MG63 (cell line): ENCODE results near the gene SYCP1. TPM values are rescaled to one million over a fixed set of nuclear protein-coding genes. Genes with fewer than 3 reads are reported as not detected.
"Not testable (repeated sequence)": the region's sequence is repeated elsewhere in the genome, so short reads cannot be mapped to it uniquely, and the experiment has no call there.

ENCODE experiments used
- DNase-seq: peaks from one replicate; pipeline ENCODE4 v3.0.0-alpha.2; 2020
- H3K27me3 ChIP-seq: fragments of 250-450 bp; sonication (Bioruptor Pico); 2 replicates; pipeline ENCODE4 v1.5.1; 2020; ENCODE audit warnings: mild to moderate bottlenecking, moderate library complexity
- H3K36me3 ChIP-seq: fragments of 250-450 bp; sonication (Bioruptor Pico); 2 replicates; pipeline ENCODE4 v1.5.1; 2020; ENCODE audit warnings: mild to moderate bottlenecking, moderate library complexity
- H3K4me3 ChIP-seq: fragments of 250-450 bp; sonication (Bioruptor Pico); 2 replicates; pipeline ENCODE4 v1.5.1; 2020; ENCODE audit warnings: mild to moderate bottlenecking, moderate library complexity
- H3K9me3 ChIP-seq: fragments of 250-450 bp; sonication (Bioruptor Pico); 2 replicates; pipeline ENCODE4 v1.5.1; 2020; ENCODE audit warnings: mild to moderate bottlenecking, moderate library complexity
- total RNA-seq: library from RNA; depleted of rRNA; stranded (reverse); fragments of >200 nt; shearing (Covaris generic); gene quantifications from 2 replicates; pipeline ENCODE4 v1.2.3, GENCODE V29; 2014; ENCODE audit warnings: low replicate concordance

The SYCP1 gene
- total RNA-seq, 1 experiment from 2014 or later, result not detected

- Histone ChIP-seq H3K27me3 (peaks cover 11% of the 10 kb centered on the region), H3K36me3 (no peaks in the 10 kb centered on the region), H3K9me3 (no peaks in the 10 kb centered on the region), H3K4me3 (no peak overlapping the region)
- no peak for DNase-seq
Measured at GRCh38 chr1:114903480-114903879, 48.8 kb downstream of the SYCP1 start.

- not testable (repeated sequence) for H3K9me3 ChIP-seq, H3K4me3 ChIP-seq, H3K36me3 ChIP-seq, DNase-seq
- H3K27me3 ChIP-seq, result peaks cover 44% of the 10 kb centered on the region
Measured at GRCh38 chr1:114915720-114916119, 61.1 kb downstream of the SYCP1 start.

GRCh38 chr1:114926607-114927006 is 71.9 kb downstream of the SYCP1 start:
- Histone ChIP-seq H3K27me3 (peaks cover 13% of the 10 kb centered on the region), H3K36me3 (no peaks in the 10 kb centered on the region), H3K4me3 (no peak overlapping the region), H3K9me3 (no peaks in the 10 kb centered on the region)
- DNase-seq, result no peak

GRCh38 chr1:114927401-114927800 is 72.7 kb downstream of the SYCP1 start:
- DNase-seq, result no peak
- no peak overlapping the region for H3K4me3 ChIP-seq
- H3K36me3 ChIP-seq, result no peaks in the 10 kb centered on the region
- H3K27me3 ChIP-seq, result peaks cover 14% of the 10 kb centered on the region
- H3K9me3 ChIP-seq, result no peaks in the 10 kb centered on the region

GRCh38 chr1:114956570-114956969 is 101.9 kb downstream of the SYCP1 start:
- no peak overlapping the region for H3K4me3 ChIP-seq
- H3K36me3 ChIP-seq, result no peaks in the 10 kb centered on the region
- peaks cover 8% of the 10 kb centered on the region for H3K27me3 ChIP-seq
- DNase-seq, result no peak
- no peaks in the 10 kb centered on the region for H3K9me3 ChIP-seq

GRCh38 chr1:114959423-114959822 is 104.8 kb downstream of the SYCP1 start:
- no peak for DNase-seq
- Histone ChIP-seq H3K27me3 (peaks cover 8% of the 10 kb centered on the region), H3K9me3 (no peaks in the 10 kb centered on the region), H3K4me3 (no peak overlapping the region), H3K36me3 (no peaks in the 10 kb centered on the region)

GRCh38 chr1:114976891-114977290 is 122.2 kb downstream of the SYCP1 start:
- no peaks in the 10 kb centered on the region for H3K36me3 ChIP-seq
- H3K4me3 ChIP-seq, result no peak overlapping the region
- H3K9me3 ChIP-seq, result no peaks in the 10 kb centered on the region; the same call in 1 of the 2 replicates
- no peak for DNase-seq
- H3K27me3 ChIP-seq, result no peaks in the 10 kb centered on the region

- no peaks in the 10 kb centered on the region for H3K27me3 ChIP-seq
- H3K9me3 ChIP-seq, result no peaks in the 10 kb centered on the region; the same call in 1 of the 2 replicates
- DNase-seq, result peak; percentile 28
- H3K4me3 ChIP-seq, result no peak overlapping the region
- H3K36me3 ChIP-seq, result no peaks in the 10 kb centered on the region
Measured at GRCh38 chr1:114979278-114979891, 124.7 kb downstream of the SYCP1 start.

GRCh38 chr1:114982251-114982650 is 127.6 kb downstream of the SYCP1 start:
- peaks cover under 1% of the 10 kb centered on the region; the same call in 1 of the 2 replicates for H3K9me3 ChIP-seq
- H3K27me3 ChIP-seq, result no peaks in the 10 kb centered on the region
- H3K36me3 ChIP-seq, result no peaks in the 10 kb centered on the region
- no peak overlapping the region for H3K4me3 ChIP-seq
- DNase-seq, result no peak

- no peaks in the 10 kb centered on the region for H3K27me3 ChIP-seq
- DNase-seq, result no peak
- no peak overlapping the region for H3K4me3 ChIP-seq
- H3K9me3 ChIP-seq, result peaks cover 14% of the 10 kb centered on the region
- H3K36me3 ChIP-seq, result no peaks in the 10 kb centered on the region
Measured at GRCh38 chr1:114986286-114986685, 131.6 kb downstream of the SYCP1 start.

- Histone ChIP-seq H3K27me3 (no peaks in the 10 kb centered on the region), H3K9me3 (peaks cover 14% of the 10 kb centered on the region), H3K36me3 (no peaks in the 10 kb centered on the region), H3K4me3 (no peak overlapping the region)
- DNase-seq, result no peak
Measured at GRCh38 chr1:114988095-114988494, 133.4 kb downstream of the SYCP1 start.

GRCh38 chr1:114997510-114998289 is 143.0 kb downstream of the SYCP1 start:
- no peak overlapping the region for H3K4me3 ChIP-seq
- no peaks in the 10 kb centered on the region for H3K36me3 ChIP-seq
- H3K27me3 ChIP-seq, result peaks cover 8% of the 10 kb centered on the region
- no peaks in the 10 kb centered on the region for H3K9me3 ChIP-seq
- no peak for DNase-seq

GRCh38 chr1:115006191-115006590 is 151.5 kb downstream of the SYCP1 start:
- Histone ChIP-seq H3K27me3 (peaks cover 15% of the 10 kb centered on the region), H3K36me3 (no peaks in the 10 kb centered on the region), H3K9me3 (no peaks in the 10 kb centered on the region), H3K4me3 (no peak overlapping the region)
- no peak for DNase-seq

- H3K27me3 ChIP-seq, result no peaks in the 10 kb centered on the region
- H3K9me3 ChIP-seq, result no peaks in the 10 kb centered on the region; the same call in 1 of the 2 replicates
Measured at GRCh38 chr1:115012006-115012405, 157.3 kb downstream of the SYCP1 start.

GRCh38 chr1:115012434-115012833 is 157.8 kb downstream of the SYCP1 start:
- no peaks in the 10 kb centered on the region for H3K36me3 ChIP-seq
- H3K9me3 ChIP-seq, result no peaks in the 10 kb centered on the region; the same call in 1 of the 2 replicates
- H3K27me3 ChIP-seq, result no peaks in the 10 kb centered on the region
- no peak overlapping the region for H3K4me3 ChIP-seq
- DNase-seq, result no peak

More at GRCh38 chr1:115012006-115012405, 157.3 kb downstream of the SYCP1 start:
- DNase-seq, result no peak
- Histone ChIP-seq H3K36me3 (no peaks in the 10 kb centered on the region), H3K4me3 (no peak overlapping the region)

GRCh38 chr1:115013792-115014191 is 159.1 kb downstream of the SYCP1 start:
- no peaks in the 10 kb centered on the region for H3K27me3 ChIP-seq
- no peak for DNase-seq
- no peaks in the 10 kb centered on the region for H3K36me3 ChIP-seq
- no peaks in the 10 kb centered on the region; the same call in 1 of the 2 replicates for H3K9me3 ChIP-seq
- no peak overlapping the region for H3K4me3 ChIP-seq

- not testable (repeated sequence) for H3K4me3 ChIP-seq, H3K9me3 ChIP-seq, DNase-seq
Measured at GRCh38 chr1:115019549-115019948, 164.9 kb downstream of the SYCP1 start.

GRCh38 chr1:115021145-115021544 is 166.5 kb downstream of the SYCP1 start:
- no peak for DNase-seq
- Histone ChIP-seq H3K9me3 (no peaks in the 10 kb centered on the region), H3K36me3 (no peaks in the 10 kb centered on the region), H3K4me3 (no peak overlapping the region), H3K27me3 (peaks cover 8% of the 10 kb centered on the region; the same call in 1 of the 2 replicates)

More at GRCh38 chr1:115019549-115019948, 164.9 kb downstream of the SYCP1 start:
- not testable (repeated sequence) for H3K36me3 ChIP-seq, H3K27me3 ChIP-seq
